Esophagus squamous epithelium (tissue), 5 donors: ENCODE data around the gene PXK. TPM values are rescaled to one million over a fixed set of nuclear protein-coding genes. Genes with fewer than 3 reads are reported as not detected.
A peak's percentile ranks its signal among the peaks of the same experiment; 100 is the strongest.
"Not testable (repeated sequence)": the region's sequence is repeated elsewhere in the genome, so short reads cannot be mapped to it uniquely, and the experiment has no call there.

ENCODE experiments used
- DNase-seq: peaks from one replicate; lab custom pipeline; 2025; lab: John Stamatoyannopoulos, UW
- H3K27ac ChIP-seq, 4 donors: fragments of 200-600 bp; sonication (generic); one replicate each; pipeline ENCODE4 v1.5.1; 2016 to 2019; ENCODE audit warnings: mild to moderate bottlenecking in 1 of 4
- H3K27me3 ChIP-seq, 4 donors: fragments of 200-600 bp; sonication (generic); 1 replicate in 3 of 4; 2 replicates in 1 of 4; pipeline versions ENCODE4 v1.5.1 to v1.6.0; 2017 to 2021; ENCODE audit warnings: antibody characterized with exemption in 1 of 4
- H3K36me3 ChIP-seq, 3 donors: fragments of 200-600 bp; sonication (generic); one replicate each; pipeline ENCODE4 v1.5.1; 2016 to 2019
- H3K4me1 ChIP-seq, 3 donors: fragments of 200-600 bp; sonication (generic); one replicate each; pipeline ENCODE4 v1.5.1; 2017 to 2019
- H3K4me3 ChIP-seq, 4 donors: fragments of 200-600 bp; sonication (generic); 1 replicate in 3 of 4; 2 replicates in 1 of 4; pipeline ENCODE4 v1.5.1; 2016 to 2019; ENCODE audit warnings: mild to moderate bottlenecking in 2 of 4, moderate library complexity in 1 of 4
- H3K9me3 ChIP-seq, 3 donors: fragments of 200-600 bp; sonication (generic); one replicate each; pipeline ENCODE4 v1.5.1; 2016 to 2019
- CTCF ChIP-seq, 6 experiments: fragments of 450-650 bp in 4 of 6; fragments of 200-600 bp in 2 of 6; sonication (generic) in 2 of 6; IDR thresholded peaks; one replicate each; pipeline ENCODE4 v1.5.1; 2016 to 2019; ENCODE audit warnings: antibody characterized with exemption in 6 of 6, mild to moderate bottlenecking in 4 of 6, moderate library complexity in 4 of 6
- POLR2A ChIP-seq, 4 donors: fragments of 450-650 bp; IDR thresholded peaks; one replicate each; pipeline ENCODE4 v1.6.1; 2017; ENCODE audit warnings: antibody characterized with exemption in 4 of 4, mild to moderate bottlenecking in 4 of 4, moderate library complexity in 3 of 4
- WGBS, 2 donors: methylation state at CpG; one replicate each; pipeline ENCODE4 v1.1.5; 2018; 5-methylcytosine and 5-hydroxymethylcytosine counted together
- intact Hi-C: fragments of 100-400 bp; cut with DNase I; formaldehyde crosslinking; loops from one replicate; pipeline ENCODE4 v1.15.0; 2022
- total RNA-seq, 4 donors: library from RNA; depleted of rRNA; stranded (reverse); fragments of >200 nt; gene quantifications; one replicate each; pipeline ENCODE4 v1.1.0, GENCODE V29; 2016
- donor health status: DM: yes; HTN: yes; CAD: no.

The PXK gene
- total RNA-seq, 4 donors from 2014 or later: 6.5 to 25.9 (median 12.2) TPM

- DNase-seq: no peak
- H3K27ac ChIP-seq: peak overlapping the region in 3 of 4 donors; percentile 90 to 95 (median 92)
- no peaks in the 10 kb centered on the region for H3K27me3 ChIP-seq
- H3K36me3 ChIP-seq: peaks cover 12 to 21% (median 13%) of the 10 kb centered on the region in 3 donors
- H3K9me3 ChIP-seq: no peaks in the 10 kb centered on the region
- intact Hi-C loops: no loop called here
- peaks cover 19 to 37% (median 20%) of the 10 kb centered on the region in 3 donors for H3K4me1 ChIP-seq
- H3K4me3 ChIP-seq: no peak overlapping the region
- TF ChIP-seq POLR2A (IDR thresholded peaks at IDR 0.05): no peak
- TF ChIP-seq CTCF (IDR thresholded peaks at IDR 0.05): no peak
- 50% methylated on average over 1 of the region's 1 CpG for WGBS, 2 donors
Measured at GRCh38 chr3:58434990-58435389, 102.3 kb downstream of the PXK start.

GRCh38 chr3:58437276-58437675, 104.6 kb downstream of the PXK start:
- intact Hi-C loops: not testable (repeated sequence)
- WGBS, 2 donors: 58 to 61% methylated on average over 8 of the region's 8 CpGs

GRCh38 chr3:58440996-58441355, 108.3 kb downstream of the PXK start:
- H3K4me3 ChIP-seq, DNase-seq, H3K4me1 ChIP-seq, H3K27ac ChIP-seq, H3K9me3 ChIP-seq, H3K27me3 ChIP-seq, intact Hi-C loops, H3K36me3 ChIP-seq: not testable (repeated sequence)
- 83 to 88% methylated on average over 6 of the region's 6 CpGs for WGBS, 2 donors

More at GRCh38 chr3:58437276-58437675, 104.6 kb downstream of the PXK start:
- peaks cover 15 to 30% (median 18%) of the 10 kb centered on the region in 3 donors for H3K4me1 ChIP-seq
- not testable (repeated sequence) for H3K9me3 ChIP-seq, H3K27me3 ChIP-seq, H3K4me3 ChIP-seq, DNase-seq, H3K27ac ChIP-seq, H3K36me3 ChIP-seq

- TF ChIP-seq CTCF (IDR thresholded peaks at IDR 0.05) (no peak), POLR2A (IDR thresholded peaks at IDR 0.05) (no peak)
- DNase-seq: no peak
- H3K4me3 ChIP-seq: no peak overlapping the region
- no peaks in the 10 kb centered on the region for H3K4me1 ChIP-seq
- WGBS, 2 donors: 70 to 73% methylated on average over 4 of the region's 4 CpGs
- intact Hi-C loops: no loop called here
- no peaks in the 10 kb centered on the region for H3K27me3 ChIP-seq
- no peaks in the 10 kb centered on the region for H3K36me3 ChIP-seq
- H3K9me3 ChIP-seq: no peaks in the 10 kb centered on the region
- no peak overlapping the region for H3K27ac ChIP-seq
Measured at GRCh38 chr3:58441514-58442450, 109.1 kb downstream of the PXK start.

- Histone ChIP-seq H3K4me3 (no peak overlapping the region), H3K4me1 (no peaks in the 10 kb centered on the region), H3K36me3 (no peaks in the 10 kb centered on the region), H3K9me3 (peaks cover 0 to 29% (median 7%) of the 10 kb centered on the region in 3 donors), H3K27ac (no peak overlapping the region), H3K27me3 (no peaks in the 10 kb centered on the region)
- no peak for DNase-seq
- intact Hi-C loops: no loop called here
- no peak for TF ChIP-seq POLR2A (IDR thresholded peaks at IDR 0.05)
- TF ChIP-seq CTCF (IDR thresholded peaks at IDR 0.05): no peak
- 40 to 55% methylated on average over 1 of the region's 1 CpG for WGBS, 2 donors
Measured at GRCh38 chr3:58452176-58452575, 119.5 kb downstream of the PXK start.

- Histone ChIP-seq H3K4me3 (no peak overlapping the region), H3K9me3 (peaks cover 0 to 26% (median 7%) of the 10 kb centered on the region in 3 donors), H3K27me3 (no peaks in the 10 kb centered on the region), H3K27ac (no peak overlapping the region), H3K4me1 (peaks cover 0 to 14% (median 10%) of the 10 kb centered on the region in 3 donors), H3K36me3 (no peaks in the 10 kb centered on the region)
- DNase-seq: no peak
- intact Hi-C loops: no loop called here
- no peak for TF ChIP-seq CTCF (IDR thresholded peaks at IDR 0.05)
- WGBS, 2 donors: 39 to 80% methylated on average over 4 of the region's 4 CpGs
Measured at GRCh38 chr3:58459160-58459559, 126.5 kb downstream of the PXK start.
